Measurements from ENCODE around the gene ACER2. TPM values are rescaled to one million over a fixed set of nuclear protein-coding genes. Genes with fewer than 3 reads are reported as not detected.

ACER2 gene
- total RNA-seq, 1 donor from 2014 or later, result 30.5 TPM

DNA sequence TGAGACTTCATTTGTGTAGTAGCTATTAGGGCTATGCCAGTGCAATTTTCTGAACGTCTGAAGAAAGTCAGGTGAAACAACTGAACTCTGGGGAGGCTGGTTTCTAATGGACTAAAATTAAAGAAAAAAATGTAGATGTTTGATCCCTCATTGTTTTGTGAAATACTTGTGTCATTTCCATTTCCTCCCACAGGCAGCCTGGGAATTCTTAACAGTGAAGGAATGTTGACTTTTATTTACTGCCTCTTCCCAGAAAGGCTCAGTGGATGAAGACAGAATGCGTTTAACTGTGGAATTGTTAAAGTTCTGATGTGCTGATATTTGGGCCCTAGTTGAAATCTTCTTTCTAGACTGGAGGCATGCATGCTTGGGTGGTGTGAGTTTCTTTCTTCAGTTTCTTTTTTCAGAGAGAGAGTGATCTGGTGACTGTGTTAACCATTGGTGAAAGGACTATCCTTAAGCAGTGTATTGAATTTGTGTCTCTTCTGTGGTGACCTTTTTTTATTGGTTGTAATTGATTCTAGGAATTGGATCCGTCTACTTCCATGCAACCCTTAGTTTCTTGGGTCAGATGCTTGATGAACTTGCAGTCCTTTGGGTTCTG, 15.5 kb downstream of the ACER2 start:
- no peak for DNase-seq
- H3K4me1 Mint-ChIP-seq (ENCODE audit: low read depth, unreplicated experiment), result peaks cover 2% of the 10 kb centered on the region
- no peak overlapping the region for H3K27ac Mint-ChIP-seq (ENCODE audit: unreplicated experiment)
- peaks cover 5% of the 10 kb centered on the region for H3K36me3 Mint-ChIP-seq (ENCODE audit: unreplicated experiment)
- no peaks in the 10 kb centered on the region for H3K9me3 Mint-ChIP-seq (ENCODE audit: unreplicated experiment)
- no peak overlapping the region for H3K4me3 Mint-ChIP-seq (ENCODE audit: unreplicated experiment)
- TF ChIP-seq CTCF (IDR thresholded peaks at IDR 0.05; ENCODE audit: partially characterized antibody, unreplicated experiment), result no peak
- H3K27me3 Mint-ChIP-seq (ENCODE audit: unreplicated experiment), result peaks cover 4% of the 10 kb centered on the region

- H3K4me1 Mint-ChIP-seq (ENCODE audit: low read depth, unreplicated experiment), result peaks cover 11% of the 10 kb centered on the region
- DNase-seq, result no peak
- H3K27me3 Mint-ChIP-seq (ENCODE audit: unreplicated experiment), result peaks cover 5% of the 10 kb centered on the region
- peaks cover 6% of the 10 kb centered on the region for H3K36me3 Mint-ChIP-seq (ENCODE audit: unreplicated experiment)
- no peak overlapping the region for H3K27ac Mint-ChIP-seq (ENCODE audit: unreplicated experiment)
- no peak overlapping the region for H3K4me3 Mint-ChIP-seq (ENCODE audit: unreplicated experiment)
- H3K9me3 Mint-ChIP-seq (ENCODE audit: unreplicated experiment), result peaks cover 7% of the 10 kb centered on the region
- TF ChIP-seq CTCF (IDR thresholded peaks at IDR 0.05; ENCODE audit: partially characterized antibody, unreplicated experiment), result no peak
These were observed 20.8 kb downstream of the ACER2 start for GRCh38 chr9:19429595-19429994.

DNA sequence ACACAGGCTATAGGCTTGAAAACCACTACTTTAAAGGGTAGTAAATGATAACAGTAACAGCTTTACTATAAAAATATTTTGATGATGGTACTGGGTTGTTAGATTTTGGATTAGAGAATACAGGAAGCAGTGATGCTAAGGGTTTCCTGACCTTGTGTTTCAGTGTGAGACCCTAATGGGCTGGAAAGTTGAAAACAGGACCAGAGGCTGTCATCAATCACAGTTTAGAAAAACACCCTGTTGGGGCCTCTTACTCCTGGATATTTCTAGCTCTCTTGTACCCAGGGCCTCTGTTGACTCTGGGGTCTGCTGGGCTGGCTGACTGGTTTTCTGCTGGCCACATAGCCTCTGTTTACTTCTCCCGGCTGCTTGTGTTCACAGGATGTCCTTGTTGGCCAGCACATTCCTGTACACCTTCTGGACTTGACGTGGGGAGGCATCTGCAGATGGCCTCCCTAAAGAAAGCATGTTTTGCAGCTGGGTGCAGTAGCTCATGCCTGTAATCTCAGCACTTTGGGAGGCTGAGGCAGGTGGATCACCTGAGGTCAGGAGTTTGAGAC, 21.5 kb downstream of the ACER2 start:
- no peak overlapping the region for H3K27ac Mint-ChIP-seq (ENCODE audit: unreplicated experiment)
- H3K9me3 Mint-ChIP-seq (ENCODE audit: unreplicated experiment), result peaks cover 11% of the 10 kb centered on the region
- H3K4me3 Mint-ChIP-seq (ENCODE audit: unreplicated experiment), result no peak overlapping the region
- no peak for DNase-seq
- H3K4me1 Mint-ChIP-seq (ENCODE audit: low read depth, unreplicated experiment), result peaks cover 11% of the 10 kb centered on the region
- TF ChIP-seq CTCF (IDR thresholded peaks at IDR 0.05; ENCODE audit: partially characterized antibody, unreplicated experiment), result no peak
- H3K36me3 Mint-ChIP-seq (ENCODE audit: unreplicated experiment), result peaks cover 13% of the 10 kb centered on the region
- peaks cover 7% of the 10 kb centered on the region for H3K27me3 Mint-ChIP-seq (ENCODE audit: unreplicated experiment)

- H3K4me3 Mint-ChIP-seq (ENCODE audit: unreplicated experiment), result peak overlapping the region; percentile 42
These were observed 22.8 kb downstream of the ACER2 start for GRCh38 chr9:19431361-19432171.

More at GRCh38 chr9:19431361-19432171, 22.8 kb downstream of the ACER2 start:
- no peak for TF ChIP-seq CTCF (IDR thresholded peaks at IDR 0.05; ENCODE audit: partially characterized antibody, unreplicated experiment)
- Mint-ChIP-seq H3K36me3 (ENCODE audit: unreplicated experiment) (peaks cover 13% of the 10 kb centered on the region), H3K27me3 (ENCODE audit: unreplicated experiment) (peaks cover 7% of the 10 kb centered on the region), H3K9me3 (ENCODE audit: unreplicated experiment) (peaks cover 11% of the 10 kb centered on the region), H3K4me1 (ENCODE audit: low read depth, unreplicated experiment) (peaks cover 11% of the 10 kb centered on the region), H3K27ac (ENCODE audit: unreplicated experiment) (peak overlapping the region; percentile 70)
- DNase-seq, result peak; percentile 30

All from glutamatergic neuron (in vitro differentiated cells).